ENCODE data around the gene OR2M4. TPM values are rescaled to one million over a fixed set of nuclear protein-coding genes. Genes with fewer than 3 reads are reported as not detected.
"Not testable (repeated sequence)": the region's sequence is repeated elsewhere in the genome, so short reads cannot be mapped to it uniquely, and the experiment has no call there.

Gene OR2M4
- under 1 TPM in 4 of 10 donors, not detected in 6; 0.01 to 0.04 (median 0.03) TPM for polyA plus RNA-seq (ENCODE audit: insufficient read length in 10 of 10)
- long read RNA-seq, donor 1: 0 reads
- long read RNA-seq, donor 2: 0 reads
- long read RNA-seq, donor 3: 0 reads
- long read RNA-seq, donor 4: 0 reads
- long read RNA-seq, donor 5: 0 reads
- long read RNA-seq, donor 6: 0 reads
- long read RNA-seq, donor 7: 0 reads
- long read RNA-seq, donor 8: 0 reads
- long read RNA-seq, donor 9: 0 reads

GRCh38 chr1:248231117-248231516 is at the start of gene OR2M4:
TSS of gene OR2M4 (plus strand) at chr1:248231417. CDS start at chr1:248238929, 7,512 bp downstream.
- DNase-seq: no peak

GRCh38 chr1:248183996-248184395 is 47.2 kb upstream of the OR2M4 start:
- no peak for DNase-seq

- DNase-seq: no peak
These were observed 43.9 kb upstream of the OR2M4 start for GRCh38 chr1:248187363-248187762.

- DNase-seq: no peak
These were observed 42.2 kb upstream of the OR2M4 start for GRCh38 chr1:248189026-248189425.

GRCh38 chr1:248194117-248194516 is 37.1 kb upstream of the OR2M4 start:
- no peak for DNase-seq

- no peak for DNase-seq
These were observed 34.3 kb upstream of the OR2M4 start, which contains the start of gene OR2M3 for GRCh38 chr1:248196965-248197364. TSS of gene OR2M3 (plus strand) at chr1:248197265. CDS start at chr1:248203068, 5,803 bp downstream.

- no peak for DNase-seq
These were observed 15.3 kb upstream of the OR2M4 start for GRCh38 chr1:248215880-248216279.

GRCh38 chr1:248225537-248225936 is 5.7 kb upstream of the OR2M4 start:
- DNase-seq: no peak

- DNase-seq: no peak
These were observed 1.8 kb upstream of the OR2M4 start for GRCh38 chr1:248229360-248229908.

GRCh38 chr1:248239478-248239877 is 8.3 kb downstream of the OR2M4 start:
- no peak for DNase-seq

- DNase-seq: no peak
These were observed 12.0 kb downstream of the OR2M4 start for GRCh38 chr1:248243204-248243603.

GRCh38 chr1:248259309-248259708 is 28.1 kb downstream of the OR2M4 start:
- DNase-seq: not testable (repeated sequence)

GRCh38 chr1:248268178-248268577 is 37.0 kb downstream of the OR2M4 start:
- DNase-seq: no peak

GRCh38 chr1:248273225-248273624 is 42.0 kb downstream of the OR2M4 start:
- DNase-seq: not testable (repeated sequence)

GRCh38 chr1:248277876-248278275 is 46.7 kb downstream of the OR2M4 start, which contains the start of gene OR2T33:
TSS of gene OR2T33 (minus strand) at chr1:248277976. CDS start at chr1:248273814, 4,162 bp downstream.
- DNase-seq: no peak

GRCh38 chr1:248288391-248288790 is 57.2 kb downstream of the OR2M4 start:
- DNase-seq: no peak

Other genes starting within 250 kb of the OR2M4 start
- gene OR2L5, start 217.8 kb upstream of the OR2M4 start, polyA plus RNA-seq (ENCODE audit: insufficient read length in 10 of 10): not detected
- under 1 TPM in 3 of 10 donors, not detected in 7; 0.04 to 0.08 (median 0.06) TPM for gene OR2L2, start 201.3 kb upstream of the OR2M4 start, polyA plus RNA-seq (ENCODE audit: insufficient read length in 10 of 10)
- gene OR2L3, start 184.6 kb upstream of the OR2M4 start, polyA plus RNA-seq (ENCODE audit: insufficient read length in 10 of 10): not detected
- under 1 TPM in 1 of 10 donors, not detected in 9; 0.05 TPM for gene OR2L13, start 136.2 kb upstream of the OR2M4 start, polyA plus RNA-seq (ENCODE audit: insufficient read length in 10 of 10)
- not detected for gene OR2M5, start 86.3 kb upstream of the OR2M4 start, polyA plus RNA-seq (ENCODE audit: insufficient read length in 10 of 10)
- not detected for gene OR2M2, start 56.6 kb upstream of the OR2M4 start, polyA plus RNA-seq (ENCODE audit: insufficient read length in 10 of 10)
- gene OR2M3, start 34.2 kb upstream of the OR2M4 start, polyA plus RNA-seq (ENCODE audit: insufficient read length in 10 of 10): under 1 TPM in 4 of 10 donors, not detected in 6; 0.01 to 0.03 (median 0.01) TPM
- gene OR2T33, start 46.6 kb downstream of the OR2M4 start, polyA plus RNA-seq (ENCODE audit: insufficient read length in 10 of 10): not detected
- gene OR2T12, start 72.0 kb downstream of the OR2M4 start, polyA plus RNA-seq (ENCODE audit: insufficient read length in 10 of 10): under 1 TPM in 2 of 10 donors, not detected in 8; 0.03 to 0.16 TPM
- not detected for gene OR2M7, start 93.2 kb downstream of the OR2M4 start, polyA plus RNA-seq (ENCODE audit: insufficient read length in 10 of 10)
- gene OR14C36, start 117.4 kb downstream of the OR2M4 start, polyA plus RNA-seq (ENCODE audit: insufficient read length in 10 of 10): not detected
- gene OR2T4, start 130.2 kb downstream of the OR2M4 start, polyA plus RNA-seq (ENCODE audit: insufficient read length in 10 of 10): not detected
- gene OR2T6, start 144.3 kb downstream of the OR2M4 start, polyA plus RNA-seq (ENCODE audit: insufficient read length in 10 of 10): not detected
- not detected for gene OR2T1, start 171.6 kb downstream of the OR2M4 start, polyA plus RNA-seq (ENCODE audit: insufficient read length in 10 of 10)
- gene OR2T2, start 214.2 kb downstream of the OR2M4 start, polyA plus RNA-seq (ENCODE audit: insufficient read length in 10 of 10): not detected
- not detected for gene OR2T3, start 241.9 kb downstream of the OR2M4 start, polyA plus RNA-seq (ENCODE audit: insufficient read length in 10 of 10)

Measured in muscle of back (tissue), 13 donors.